Activated CD8-positive, alpha-beta memory T cell treated with anti-CD3 and anti-CD28 coated beads for 4 hours (primary cell): ENCODE measurements around the gene NUP153.
"Not testable (repeated sequence)": the region's sequence is repeated elsewhere in the genome, so short reads cannot be mapped to it uniquely, and the experiment has no call there.

ENCODE experiments used
- DNase-seq, 2 donors: peaks; one replicate each; pipeline ENCODE4 v3.0.0-alpha.2; 2020; ENCODE audit warnings: low read depth in 2 of 2

Gene NUP153

DNA sequence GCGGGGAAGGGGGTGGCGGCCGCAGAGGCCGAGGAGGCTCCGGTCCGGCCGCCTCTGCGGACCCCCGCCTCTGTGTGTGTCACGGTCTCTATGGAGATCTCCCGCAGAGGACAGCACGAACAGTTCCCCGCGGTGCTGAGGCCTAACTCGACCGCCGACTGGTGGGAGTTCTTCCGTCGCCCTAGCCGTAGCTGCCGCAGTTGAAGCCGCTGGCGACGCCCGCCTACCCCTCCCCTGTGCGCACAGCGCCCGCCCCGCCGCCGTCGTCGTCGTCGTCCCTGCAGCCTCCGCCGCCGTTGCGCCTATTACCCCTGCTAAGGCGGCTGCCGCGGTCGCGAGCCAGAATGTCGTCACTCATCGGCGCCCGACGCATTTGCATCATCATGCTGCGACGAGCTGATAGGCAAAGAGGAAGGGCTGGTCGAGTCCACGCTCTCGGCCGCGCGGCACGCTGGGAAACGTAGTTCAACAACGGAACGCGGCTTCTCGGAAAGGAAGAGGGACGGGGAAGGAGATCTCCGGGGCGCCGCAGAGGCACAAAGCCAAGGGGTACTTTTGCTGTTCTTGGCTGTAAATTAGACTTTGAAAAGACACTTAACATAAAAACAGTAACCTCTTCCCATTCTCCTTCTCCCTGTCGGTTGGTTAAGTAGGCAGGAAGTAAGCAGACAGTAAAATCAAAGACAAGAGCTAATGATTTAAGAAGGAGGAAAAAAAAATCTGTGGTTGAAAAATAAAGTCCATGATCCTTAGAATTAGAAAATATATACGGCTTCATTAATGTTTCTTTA is at the start of gene NUP153:
Gene NUP153 (minus strand): TSS at position 346 of the 791 bp plus-strand sequence. CDS start 538 bp downstream, outside the sequence.
- DNase-seq, result peak; percentile 99 to 100

DNA sequence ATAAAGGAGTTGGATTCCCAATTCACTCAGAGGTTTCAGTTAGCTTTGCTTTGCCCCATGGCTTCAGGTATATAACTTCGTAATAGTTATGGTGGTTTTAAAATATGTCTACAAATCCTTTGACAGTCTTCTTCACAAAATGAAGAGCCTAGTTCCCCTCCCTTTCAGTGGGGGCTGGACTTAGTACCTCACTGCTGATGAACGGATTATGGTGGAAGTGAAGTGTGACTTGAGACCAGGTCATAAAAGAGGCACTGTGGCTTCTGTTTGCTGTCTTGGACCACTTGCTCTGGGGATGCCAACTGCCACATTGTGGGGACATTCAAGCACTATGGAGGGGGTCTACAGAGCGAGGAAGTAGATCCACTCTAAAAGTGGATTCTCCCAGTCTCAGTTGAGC is 47.5 kb upstream of the NUP153 start:
- no peak for DNase-seq

DNA sequence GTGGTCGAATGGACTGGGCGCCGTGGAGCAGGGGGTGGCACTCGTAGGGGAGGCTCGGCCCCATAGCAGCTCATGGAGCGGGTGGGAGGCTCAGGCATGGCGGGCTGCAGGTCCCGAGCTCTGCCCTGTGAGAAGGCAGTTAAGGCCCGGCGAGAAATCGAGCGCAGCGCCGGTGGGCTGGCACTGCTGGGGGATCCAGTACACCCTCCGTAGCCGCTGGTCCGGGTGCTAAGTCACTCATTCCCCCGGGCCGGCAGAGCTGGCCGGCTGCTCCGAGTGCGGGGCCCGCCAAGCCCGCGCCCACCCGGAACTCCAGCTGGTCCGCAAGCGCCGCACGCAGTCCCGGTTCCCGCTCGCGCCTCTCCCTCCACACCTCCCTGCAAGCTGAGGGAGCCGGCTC is 38.6 kb upstream of the NUP153 start:
- DNase-seq, result not testable (repeated sequence)

DNA sequence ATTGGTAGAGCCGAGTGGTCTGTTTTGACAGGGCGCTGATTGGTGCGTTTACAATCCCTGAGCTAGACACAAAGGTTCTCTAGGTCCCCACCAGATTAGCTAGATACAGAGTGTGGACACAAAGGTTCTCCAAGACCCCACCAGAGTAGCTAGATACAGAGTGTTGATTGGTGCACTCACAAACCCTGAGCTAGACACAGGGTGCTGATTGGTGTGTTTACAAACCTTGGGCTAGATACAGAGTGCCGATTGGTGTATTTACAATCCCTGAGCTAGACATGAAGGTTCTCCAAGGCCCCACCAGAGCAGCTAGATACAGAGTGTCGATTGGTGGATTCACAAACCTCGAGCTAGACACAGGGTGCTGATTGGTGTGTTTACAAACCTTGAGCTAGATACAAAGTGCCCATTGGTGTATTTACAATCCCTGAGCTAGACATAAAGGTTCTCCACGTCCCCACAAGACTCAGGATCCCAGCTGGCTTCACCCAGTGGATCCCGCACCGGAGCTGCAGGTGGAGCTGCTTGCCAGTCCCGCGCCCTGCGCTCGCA is 38.1 kb upstream of the NUP153 start:
- not testable (repeated sequence) for DNase-seq

DNA sequence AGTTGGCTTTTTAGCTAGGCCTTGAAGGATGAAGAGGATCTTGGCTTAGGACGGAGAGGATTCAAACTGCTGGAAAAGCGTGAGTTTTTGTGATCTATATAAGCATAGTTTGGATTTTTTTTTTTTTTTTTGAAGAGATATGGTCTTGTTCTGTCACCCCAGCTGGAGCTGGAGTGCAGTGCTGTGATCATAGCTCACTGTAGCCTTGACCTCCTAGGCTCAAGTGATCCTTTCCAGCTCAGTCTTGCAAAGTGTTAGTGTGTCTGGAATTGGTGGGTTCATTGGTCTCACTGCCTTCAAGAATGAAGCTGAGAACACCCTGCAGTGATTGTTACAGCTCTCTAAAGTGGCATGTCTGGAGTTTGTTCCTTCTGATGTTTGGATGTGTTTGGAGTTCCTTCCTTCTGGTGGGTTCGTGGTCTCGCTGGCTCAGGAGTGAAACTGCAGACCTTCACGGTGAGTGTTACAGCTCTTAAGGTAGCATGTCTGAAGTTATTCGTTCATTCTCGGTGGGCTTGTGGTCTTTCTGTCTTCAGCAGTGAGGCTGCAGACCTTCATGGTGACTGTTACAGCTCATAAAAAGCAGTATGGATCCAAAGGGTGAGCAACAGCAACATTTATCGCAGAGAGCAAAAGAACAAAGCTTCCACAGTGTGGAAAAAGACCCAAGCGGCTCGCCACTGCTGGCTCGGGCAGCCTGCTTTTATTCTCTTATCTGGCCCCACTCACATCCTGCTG is 37.5 kb upstream of the NUP153 start:
- no peak for DNase-seq

DNA sequence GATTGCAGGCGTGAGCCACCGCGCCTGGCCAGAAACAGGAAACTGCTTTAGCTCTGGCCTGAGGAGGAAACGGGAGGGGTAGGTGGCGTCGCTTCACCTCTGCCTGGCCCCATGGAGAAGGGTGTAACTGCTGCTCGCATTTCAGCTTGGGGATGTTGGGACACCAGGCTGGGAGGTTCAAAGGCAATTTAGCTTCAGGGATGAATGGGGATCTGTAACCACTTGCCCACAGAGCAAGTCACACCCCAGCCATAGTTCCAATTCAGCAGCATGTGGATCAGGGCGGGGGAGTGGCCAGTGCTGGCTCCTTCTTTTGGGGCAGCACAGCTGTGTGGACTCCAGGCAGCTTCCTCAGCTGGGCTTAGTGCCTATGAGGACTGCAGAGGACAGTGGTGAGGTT is 34.8 kb upstream of the NUP153 start:
- no peak for DNase-seq

DNA sequence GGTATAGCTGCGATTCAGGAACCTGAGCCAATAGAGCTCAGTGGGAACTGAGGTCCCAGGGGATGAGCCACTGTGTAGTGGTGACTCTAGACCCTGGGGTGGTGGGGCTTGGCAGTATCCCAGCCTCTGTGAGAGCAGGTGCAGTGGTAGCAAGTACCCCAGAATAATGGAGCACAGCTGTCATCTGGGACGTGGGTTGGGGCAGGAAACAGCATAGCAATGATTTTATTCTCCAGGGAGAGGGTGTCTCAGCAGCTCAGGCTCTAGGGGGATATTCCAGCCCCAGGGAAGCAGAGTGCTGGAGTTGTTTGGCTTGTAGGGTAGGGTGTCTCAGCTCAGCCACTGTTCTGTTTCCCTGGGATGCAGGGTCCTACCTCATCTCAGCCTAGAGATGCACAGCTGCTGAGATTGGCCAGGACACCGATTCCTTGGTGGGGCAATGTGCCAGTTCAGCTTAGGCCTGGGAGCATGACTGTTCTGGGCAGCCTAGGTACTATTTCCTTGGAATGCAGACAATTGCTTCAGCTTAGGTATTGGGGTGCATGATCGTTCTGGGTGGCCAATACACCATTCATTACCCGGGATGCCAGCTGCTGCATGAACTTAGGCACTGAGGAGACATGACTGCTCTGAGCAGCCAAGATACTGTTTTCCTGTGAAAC is 34.0 kb upstream of the NUP153 start:
- DNase-seq, result no peak

DNA sequence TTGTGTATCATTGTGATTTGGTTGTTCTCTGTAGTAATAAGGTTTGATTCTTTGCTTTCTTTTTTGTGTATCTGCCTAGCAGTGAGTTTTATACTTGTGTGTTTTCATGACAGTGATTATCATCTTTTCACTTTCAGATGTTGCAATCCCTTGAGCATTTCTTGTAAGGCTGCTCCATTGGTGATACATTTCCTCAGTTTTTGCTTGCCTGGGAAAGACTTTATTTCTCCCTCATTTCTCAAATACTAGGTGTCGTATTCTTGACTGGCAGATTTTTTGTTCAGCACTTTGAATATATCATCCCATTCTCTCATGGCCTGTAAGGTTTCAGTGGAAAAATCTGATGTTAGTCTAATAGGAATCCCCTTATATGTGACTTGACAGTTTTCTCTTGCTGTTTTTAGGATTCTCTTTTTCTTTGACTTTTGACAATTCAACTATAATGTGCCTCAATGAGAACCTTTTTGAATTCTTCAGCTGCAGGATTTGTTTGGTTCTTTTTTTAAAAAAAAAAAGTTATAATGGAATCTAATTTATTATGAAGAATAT is 31.1 kb upstream of the NUP153 start:
- DNase-seq, result no peak

DNA sequence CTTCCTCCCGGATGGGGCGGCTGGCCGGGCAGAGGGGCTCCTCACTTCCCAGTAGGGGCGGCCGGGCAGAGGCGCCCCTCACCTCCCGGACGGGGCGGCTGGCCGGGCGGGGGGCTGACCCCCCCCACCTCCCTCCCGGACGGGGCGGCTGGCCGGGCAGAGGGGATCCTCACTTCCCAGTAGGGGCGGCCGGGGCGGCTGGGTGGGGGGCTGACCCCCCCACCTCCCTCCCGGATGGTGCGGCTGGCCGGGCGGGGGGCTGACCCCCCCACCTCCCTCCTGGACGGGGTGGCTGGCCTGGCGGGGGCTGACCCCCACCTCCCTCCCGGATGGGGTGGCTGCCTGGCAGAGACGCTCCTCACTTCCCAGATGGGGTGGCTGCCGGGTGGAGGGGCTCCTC is 28.6 kb upstream of the NUP153 start:
- not testable (repeated sequence) for DNase-seq

DNA sequence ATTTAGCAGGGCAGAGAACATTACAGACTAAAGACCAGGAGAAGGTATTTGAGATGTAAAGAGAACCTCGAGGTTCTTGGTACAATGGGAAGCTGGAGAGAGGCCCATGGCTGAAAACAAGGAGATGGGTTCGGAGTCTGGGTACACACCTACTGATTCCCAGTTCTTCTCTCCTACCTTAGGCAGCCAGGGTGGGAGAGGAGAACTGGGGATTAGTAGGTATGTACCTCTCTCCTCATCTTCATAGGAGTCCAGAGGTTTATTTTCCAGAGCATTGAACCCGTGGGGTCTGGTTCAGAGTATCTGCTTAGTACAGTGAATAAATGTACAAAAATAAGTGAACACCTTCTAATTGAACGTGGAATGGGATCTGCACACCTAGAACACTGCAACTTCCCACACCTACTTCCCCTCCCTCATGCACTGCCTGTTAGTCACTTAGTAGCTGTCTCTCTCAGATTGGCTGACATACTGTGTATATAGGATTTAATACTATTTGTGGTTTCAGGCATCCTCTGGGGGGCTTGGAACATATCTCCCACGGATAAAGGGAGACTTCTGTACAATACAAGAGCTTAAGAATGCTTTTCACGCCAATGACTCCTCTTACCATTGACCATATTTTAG is 23.5 kb upstream of the NUP153 start:
- DNase-seq, result no peak

DNA sequence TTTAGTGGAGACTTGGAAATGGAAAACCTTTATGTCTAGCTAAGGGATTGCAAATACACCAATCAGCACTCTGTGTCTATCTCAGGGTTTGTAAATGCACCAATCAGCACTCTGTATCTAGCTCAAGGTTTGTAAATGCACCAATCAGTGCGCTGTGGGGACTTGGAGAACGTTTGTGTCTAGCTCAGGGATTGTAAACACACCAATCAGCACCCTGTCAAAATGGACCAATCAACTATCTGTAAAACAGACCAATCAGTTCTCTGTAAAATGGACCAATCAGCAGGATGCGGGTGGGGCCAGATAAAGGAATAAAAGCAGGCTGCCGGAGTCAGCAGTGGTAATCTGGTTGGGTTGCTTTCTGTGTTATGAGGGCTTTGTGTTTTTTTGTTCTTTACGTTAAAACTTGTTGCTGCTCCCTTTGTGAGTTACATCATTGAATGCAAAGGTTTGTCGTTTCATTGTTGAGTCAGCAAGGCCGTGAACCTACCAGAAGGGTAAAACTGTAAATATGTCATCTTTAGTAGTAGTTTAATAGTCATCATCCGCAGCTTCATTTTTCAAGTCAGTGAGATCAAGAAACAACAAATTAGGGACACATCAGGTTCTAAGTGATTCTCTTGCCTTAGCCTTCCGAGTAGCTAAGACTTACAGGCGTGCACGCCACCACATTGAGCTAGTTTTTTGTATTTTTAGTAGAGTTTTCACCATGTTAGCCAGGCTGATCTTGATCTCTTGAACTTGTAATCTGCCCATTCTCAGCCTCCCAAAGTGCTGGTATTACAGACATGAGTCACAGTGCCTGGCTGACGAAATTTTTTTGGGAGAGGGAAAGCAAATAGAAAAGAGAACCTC is 22.7 kb upstream of the NUP153 start:
- DNase-seq, result no peak

DNA sequence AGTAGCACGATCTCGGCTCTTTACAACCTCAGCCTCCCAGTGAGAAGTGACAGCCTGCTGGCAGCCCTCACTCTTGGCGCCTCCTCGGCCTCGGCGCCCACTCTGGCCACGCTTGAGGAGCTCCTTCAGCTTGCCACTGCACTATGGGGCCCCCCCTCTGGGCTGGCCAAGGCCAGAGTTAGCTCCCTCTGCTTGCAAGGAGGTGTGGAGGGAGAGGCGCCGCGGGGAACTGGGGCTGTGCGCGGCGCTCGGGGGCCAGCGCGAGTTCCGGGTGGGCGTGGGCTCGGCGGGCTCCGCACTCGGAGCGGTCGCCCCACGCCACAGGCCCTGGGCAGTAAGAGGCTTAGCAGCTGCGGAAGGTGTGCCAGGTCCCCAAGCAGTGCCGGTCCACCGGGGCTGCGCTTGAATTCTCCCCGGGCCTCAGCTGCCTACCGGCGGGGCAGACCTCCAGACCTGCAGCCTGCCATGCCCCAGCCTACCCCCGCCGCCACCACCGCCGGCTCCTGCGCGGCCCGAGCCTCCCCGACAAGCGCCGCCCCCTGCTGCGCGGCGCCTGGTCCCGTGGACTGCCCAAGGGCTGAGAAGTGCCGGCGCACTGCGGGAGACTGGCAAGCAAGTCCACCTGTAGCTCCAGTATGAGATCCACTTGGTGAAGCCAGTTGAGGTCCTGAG is 22.0 kb upstream of the NUP153 start:
- DNase-seq, result no peak

DNA sequence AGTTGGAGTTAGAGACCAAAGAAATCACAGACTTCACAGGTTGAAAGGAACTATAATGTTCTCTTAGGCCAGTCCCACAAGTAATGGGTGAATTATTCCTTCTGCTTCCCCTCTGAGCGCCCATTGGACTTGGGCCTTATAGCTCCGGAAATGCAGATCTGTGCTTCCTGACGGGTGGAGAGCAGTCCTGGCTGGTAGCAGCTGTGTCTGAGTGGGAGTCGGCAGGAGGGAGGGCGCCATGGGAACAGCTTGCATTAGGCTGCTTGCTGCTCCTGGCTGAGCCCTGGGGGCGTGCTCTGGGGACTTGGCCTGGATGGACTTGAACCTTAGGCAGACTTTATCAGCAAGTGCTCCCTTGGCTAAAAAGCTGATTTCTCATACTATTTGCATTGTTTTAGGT is 18.4 kb upstream of the NUP153 start:
- no peak for DNase-seq

DNA sequence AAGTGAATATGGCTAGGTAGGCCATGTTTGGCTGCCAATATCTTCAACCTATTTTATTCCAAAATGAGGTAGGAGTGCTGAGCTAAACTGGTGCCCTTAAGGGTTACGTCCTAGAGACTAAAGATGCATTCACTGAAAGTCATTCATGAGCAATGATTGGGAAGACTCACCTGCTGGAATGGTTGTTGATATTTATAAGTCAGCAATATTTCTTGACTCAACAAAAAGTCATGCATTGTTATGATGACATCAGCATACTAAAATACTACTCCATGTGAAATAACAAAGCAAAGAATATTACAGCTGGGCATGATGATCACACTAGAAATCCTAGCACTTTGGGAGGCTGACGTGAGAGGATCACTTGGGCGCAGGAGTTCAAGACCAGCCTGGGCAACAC is 17.6 kb upstream of the NUP153 start:
- DNase-seq, result no peak

DNA sequence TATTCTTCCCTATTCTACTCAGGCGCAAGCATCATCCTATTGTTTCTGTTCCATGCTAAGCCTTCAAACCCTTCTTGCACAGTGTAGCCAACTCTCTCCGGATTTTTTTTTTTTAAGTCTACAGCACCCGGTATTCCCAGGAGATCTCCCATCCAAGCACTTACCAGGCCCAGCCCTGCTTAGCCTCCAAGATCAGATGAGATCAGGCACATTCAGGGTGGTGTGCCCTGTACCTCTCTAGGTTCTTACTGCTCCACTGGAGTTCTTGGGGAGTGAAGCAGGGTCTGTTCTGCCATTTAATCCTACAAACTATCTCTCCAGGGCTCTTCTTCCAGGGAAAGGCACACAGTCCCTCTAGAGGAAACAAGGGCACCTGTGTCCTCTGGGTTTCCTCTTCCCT is 14.9 kb upstream of the NUP153 start:
- no peak for DNase-seq

DNA sequence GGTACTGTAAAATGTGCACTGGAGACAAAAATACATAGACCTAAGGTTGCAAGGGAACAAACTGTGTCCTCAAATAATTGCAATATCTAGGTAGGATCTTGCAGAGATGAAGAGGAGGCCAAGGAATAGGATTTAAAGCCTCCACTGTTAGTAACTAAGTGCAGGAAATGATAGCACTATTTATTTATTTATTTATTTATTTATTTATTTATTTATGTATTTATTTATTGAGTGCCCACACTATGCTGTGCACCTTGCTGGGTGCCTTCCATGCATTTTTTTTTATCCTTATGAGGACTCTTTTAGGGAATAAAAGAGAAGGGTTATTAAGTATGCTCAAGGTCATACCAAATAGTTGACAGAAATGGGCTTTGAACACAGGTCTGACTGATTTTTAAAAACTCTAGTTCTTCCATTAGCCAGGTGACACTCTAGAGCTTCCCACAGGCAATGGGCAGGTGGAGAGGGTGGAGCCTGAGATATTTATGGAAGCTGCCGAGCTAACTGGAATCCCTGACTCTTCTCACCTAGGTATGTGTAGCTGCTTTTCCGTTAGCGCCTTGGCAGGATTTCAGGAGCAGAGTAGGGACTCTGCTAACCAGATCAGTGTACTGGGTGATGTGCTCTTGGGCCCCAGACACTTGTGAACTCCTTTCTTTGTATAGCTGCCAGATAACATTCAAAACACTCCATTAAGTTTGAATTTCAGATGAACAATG is 12.8 kb upstream of the NUP153 start:
- no peak for DNase-seq

DNA sequence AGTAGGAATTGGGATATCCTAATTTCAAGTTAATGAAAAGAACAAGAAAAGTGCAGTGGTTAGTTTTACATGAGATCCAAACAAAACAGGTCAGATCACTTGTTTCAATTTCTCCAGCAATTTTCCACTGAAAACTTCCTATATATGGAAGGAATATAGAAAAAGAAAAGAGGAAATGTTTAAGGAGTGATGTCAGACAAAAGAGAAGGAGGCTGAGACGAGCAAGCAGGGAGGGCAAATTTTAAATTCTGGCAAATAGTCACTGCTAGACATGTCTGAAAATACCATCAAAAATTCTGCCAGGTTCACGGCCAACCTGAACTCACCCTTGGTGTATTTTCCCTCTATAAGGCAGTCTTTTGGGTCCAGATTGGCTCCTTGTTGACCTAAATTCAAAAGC is 9.5 kb upstream of the NUP153 start:
- no peak for DNase-seq

DNA sequence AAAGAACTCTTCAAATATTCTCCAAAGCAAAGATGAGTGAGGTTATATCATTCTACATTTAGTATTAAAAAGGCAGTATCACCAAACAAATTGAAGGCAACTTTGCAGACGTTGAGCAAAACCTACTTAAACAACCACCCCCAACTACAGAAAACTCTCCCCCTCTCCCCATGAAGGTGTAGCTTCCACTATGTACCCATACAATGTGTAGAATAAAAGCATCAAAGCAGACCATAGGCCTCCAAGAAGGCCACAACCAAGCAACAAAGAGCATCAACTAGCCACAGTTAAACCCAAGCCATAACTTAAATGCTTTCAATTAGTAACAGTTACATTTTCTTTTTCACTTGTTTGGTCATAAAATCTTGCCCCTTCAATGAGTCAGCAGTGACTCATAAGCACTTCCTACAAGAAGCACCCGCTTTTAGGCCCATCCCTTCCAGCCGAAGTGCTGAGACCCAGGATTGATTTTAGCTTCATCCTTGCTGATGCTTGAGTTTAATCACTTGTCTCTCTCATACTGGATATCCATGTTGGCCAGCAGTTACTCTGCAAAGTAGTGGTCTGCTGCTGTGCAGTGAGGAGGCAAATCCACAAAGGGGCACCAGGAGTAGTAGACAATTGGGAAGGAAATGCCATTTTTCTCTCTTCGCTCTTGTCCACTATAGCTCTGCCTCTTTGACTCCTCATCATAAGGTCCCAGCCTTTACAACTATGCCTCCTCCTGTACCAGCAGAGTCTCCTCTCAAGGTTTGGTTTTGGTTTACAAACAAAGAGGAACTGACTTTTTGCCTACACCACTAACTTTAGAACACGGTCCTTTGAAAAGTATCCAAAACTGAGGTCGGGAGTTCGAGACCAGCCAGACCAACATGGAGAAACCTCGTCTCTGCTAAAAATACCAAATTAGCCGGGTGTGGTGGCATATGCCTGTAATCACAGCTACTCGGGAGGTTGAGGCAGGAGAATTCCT is 8.4 kb upstream of the NUP153 start:
- DNase-seq, result no peak
